Upper lobe of left lung (tissue), 4 donors: ENCODE results near the gene GRB10.

Experiments used
- CTCF ChIP-seq, 6 experiments: fragments of 450-650 bp in 4 of 6; fragments of 200-600 bp in 2 of 6; sonication (generic) in 2 of 6; IDR thresholded peaks; one replicate each; pipeline ENCODE4 v1.5.1; 2016 to 2019; ENCODE audit warnings: antibody characterized with exemption in 6 of 6
- EP300 ChIP-seq, 4 donors: sonication (generic); formaldehyde crosslinking; IDR thresholded peaks; one replicate each; pipeline ENCODE4 v1.5.1; 2017; ENCODE audit warnings: antibody characterized with exemption in 4 of 4, control low read depth in 2 of 4

- TF ChIP-seq CTCF (IDR thresholded peaks at IDR 0.05) (no peak), EP300 (IDR thresholded peaks at IDR 0.05) (no peak)
Measured at GRCh38 chr7:50552921-50553320, 229.8 kb downstream of the GRB10 start.
